ENCODE results near the gene MRPL9.

MRPL9 gene

DNA sequence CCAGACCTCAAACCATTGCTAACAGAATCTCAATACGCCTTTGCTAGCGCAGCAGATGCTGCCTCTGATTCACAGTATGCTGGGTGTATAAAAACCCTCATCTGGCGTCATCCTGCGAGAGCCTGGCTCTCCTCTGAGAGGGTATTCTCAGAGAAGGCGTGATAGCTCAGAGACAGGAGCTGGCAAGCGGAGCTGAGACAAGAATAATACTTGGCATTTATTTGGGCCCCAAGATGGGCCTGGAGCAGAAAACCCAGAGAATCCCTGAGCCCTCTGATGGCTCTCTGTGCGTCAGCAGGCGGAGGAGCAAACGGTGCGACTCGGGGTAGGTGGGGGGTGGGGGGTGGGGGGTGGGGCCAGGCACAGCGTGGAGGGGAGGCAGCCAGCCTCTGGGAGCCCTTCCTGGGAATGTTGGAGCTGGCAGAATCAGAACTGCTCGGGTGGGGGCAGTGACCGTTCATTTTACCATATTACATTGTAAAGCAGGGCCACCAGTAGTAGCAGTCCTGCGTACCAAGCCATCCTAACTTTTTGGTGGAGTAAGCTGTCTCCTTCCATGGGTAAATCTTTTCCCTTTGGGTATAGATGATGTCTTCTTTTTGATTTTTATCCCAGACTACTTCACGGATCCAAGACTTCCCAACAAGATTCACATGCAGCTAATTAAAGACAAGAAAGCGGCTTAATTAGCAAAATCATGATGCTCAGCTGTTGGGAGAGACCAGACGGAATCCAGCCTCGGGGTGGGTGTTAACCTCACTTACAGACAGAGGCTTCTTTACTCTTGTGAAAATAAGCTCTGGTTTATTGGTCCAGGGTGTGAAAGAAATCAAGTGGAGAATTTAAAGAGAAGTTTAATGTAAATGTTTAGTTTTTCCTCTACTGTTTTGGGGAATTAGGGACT lies 34.9 kb downstream of the MRPL9 start:
- Mint-ChIP-seq H3K4me3 (no peak overlapping the region), H3K9me3 (no peaks in the 10 kb centered on the region), H3K27ac (no peak overlapping the region), H3K4me1 (no peaks in the 10 kb centered on the region), H3K27me3 (peaks cover 59% of the 10 kb centered on the region)
- ATAC-seq = no peak
- DNase-seq = no peak

DNA sequence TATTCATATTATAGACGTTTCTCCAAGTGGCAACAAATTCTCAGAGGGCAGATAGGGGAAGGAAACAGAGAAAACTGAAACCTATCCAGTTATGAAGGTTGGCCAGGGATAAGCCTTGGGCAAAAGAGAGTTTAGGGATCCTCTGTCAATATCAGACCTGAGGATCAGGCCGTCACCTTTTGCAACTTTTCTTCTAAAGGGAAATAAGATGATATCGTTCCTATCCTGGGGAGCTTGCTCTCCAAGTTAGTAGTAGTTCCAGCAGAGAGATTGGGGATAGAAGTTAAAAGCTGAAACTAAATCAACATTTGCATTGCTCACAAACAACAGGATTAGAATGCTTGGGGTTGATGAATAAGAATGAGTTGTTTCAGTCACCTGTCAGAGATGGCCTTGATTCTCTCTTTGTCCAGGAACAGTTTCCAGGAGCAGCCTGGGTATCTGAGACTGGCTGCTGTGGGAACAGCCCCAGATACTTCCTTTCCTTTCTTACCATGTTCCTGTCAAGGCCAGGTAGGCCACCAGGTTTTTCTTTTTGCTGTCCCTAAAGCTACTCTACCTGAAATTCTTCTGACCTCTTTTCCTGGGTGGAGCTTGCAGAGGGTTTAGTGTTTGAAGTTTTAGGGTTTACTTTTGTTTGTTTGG lies 39.4 kb downstream of the MRPL9 start:
- H3K4me1 Mint-ChIP-seq = peaks cover 24% of the 10 kb centered on the region
- no peak for DNase-seq

DNA sequence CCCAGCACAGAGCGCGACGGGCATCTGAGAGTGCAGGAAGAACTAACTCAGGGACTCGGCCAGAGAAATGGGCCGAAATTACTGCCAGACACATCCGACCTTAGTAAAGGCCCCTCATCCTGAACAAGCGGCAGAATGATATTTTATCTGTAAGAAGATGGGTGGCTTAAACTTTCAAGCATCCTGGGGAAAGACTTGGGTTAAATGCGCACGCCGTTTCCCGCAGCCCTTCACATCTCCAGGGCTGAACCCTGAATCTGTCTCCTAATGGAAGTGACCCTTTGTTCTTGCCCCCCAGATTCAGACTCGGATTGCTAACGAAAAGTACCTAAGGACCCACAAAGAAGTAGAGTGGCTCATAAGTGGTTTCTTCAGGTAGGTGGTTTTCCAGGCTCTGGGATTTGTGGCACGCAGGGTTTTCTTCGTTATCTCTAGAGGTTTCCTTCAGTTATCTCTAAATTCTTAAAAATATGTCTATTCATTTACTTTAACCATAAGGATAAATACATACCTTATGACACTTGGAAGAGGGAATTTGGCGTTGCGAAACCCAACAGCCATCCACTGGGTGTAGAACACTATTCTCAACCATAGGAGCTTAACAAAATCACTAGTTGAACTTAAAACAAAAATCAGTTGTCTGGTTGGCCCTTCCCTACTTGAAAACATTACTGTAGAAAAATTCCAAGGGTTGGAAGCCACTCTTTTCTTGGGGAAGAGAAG lies 41.3 kb downstream of the MRPL9 start:
- H3K4me1 Mint-ChIP-seq = peaks cover 40% of the 10 kb centered on the region
- no peak overlapping the region for H3K27ac Mint-ChIP-seq
- H3K27me3 Mint-ChIP-seq = peaks cover 99% of the 10 kb centered on the region
- peak overlapping the region; percentile 82 to 92 for H3K4me3 Mint-ChIP-seq
- H3K9me3 Mint-ChIP-seq = no peaks in the 10 kb centered on the region
- ATAC-seq = no peak
- DNase-seq = no peak

More for the DNA sequence above, 39.4 kb downstream of the MRPL9 start:
- Mint-ChIP-seq H3K27me3 (peaks cover 89% of the 10 kb centered on the region), H3K9me3 (no peaks in the 10 kb centered on the region), H3K4me3 (no peak overlapping the region), H3K27ac (no peak overlapping the region)
- no peak for ATAC-seq

DNA sequence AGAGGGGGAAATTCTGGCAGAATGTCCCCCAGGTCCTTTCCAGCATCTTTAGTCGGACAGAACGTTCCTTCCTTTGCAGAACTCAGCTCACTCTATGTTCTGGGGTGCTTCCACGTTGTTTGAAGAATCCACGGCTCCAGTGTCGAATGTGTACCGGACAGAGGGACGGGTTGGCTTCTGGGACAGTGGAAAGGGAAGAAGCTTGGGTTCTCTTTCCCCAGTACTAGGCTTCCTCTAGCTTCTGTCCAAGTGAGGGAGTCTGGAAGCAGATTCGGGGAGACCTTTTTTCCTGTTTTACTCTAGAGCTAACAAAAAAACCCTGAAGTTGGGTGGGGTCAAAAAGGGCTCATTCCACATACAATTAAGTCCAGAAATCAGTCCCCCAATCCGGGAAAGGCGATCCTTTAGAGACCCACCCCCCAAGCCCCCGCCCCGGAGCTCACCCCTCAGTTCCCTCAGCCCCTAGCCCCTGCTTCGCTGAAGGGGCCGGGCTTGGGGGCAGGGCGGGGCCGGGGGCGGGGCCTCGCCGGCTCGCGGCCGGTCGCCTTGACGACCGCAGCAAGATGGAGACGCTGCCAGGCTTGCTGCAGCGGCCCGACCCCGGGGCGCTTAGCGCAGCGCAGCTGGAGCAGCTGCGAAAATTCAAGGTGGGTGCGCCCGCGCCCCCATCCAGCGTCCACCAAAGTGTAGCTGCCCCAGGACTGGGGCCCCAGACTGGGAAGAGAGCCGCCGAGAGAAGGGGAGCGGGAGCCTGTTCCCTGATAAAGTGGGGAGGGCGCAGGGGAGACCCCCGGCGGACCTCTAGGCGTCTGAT lies 42.1 kb downstream of the MRPL9 start, which contains the start of gene RIIAD1:
TSS of gene RIIAD1 (plus strand) at position 549 of the 814 bp plus-strand sequence. CDS start at position 564, 15 bp downstream.
- Mint-ChIP-seq H3K4me1 (peaks cover 43% of the 10 kb centered on the region), H3K27me3 (peaks cover 100% of the 10 kb centered on the region), H3K27ac (peak within 1 kb of the TSS in 1 of 2 donors; percentile 49), H3K9me3 (no peaks in the 10 kb centered on the region), H3K4me3 (peak within 1 kb of the TSS; percentile 82 to 92)
- peak; percentile 25 to 42 for DNase-seq
- ATAC-seq = peak; percentile 83

DNA sequence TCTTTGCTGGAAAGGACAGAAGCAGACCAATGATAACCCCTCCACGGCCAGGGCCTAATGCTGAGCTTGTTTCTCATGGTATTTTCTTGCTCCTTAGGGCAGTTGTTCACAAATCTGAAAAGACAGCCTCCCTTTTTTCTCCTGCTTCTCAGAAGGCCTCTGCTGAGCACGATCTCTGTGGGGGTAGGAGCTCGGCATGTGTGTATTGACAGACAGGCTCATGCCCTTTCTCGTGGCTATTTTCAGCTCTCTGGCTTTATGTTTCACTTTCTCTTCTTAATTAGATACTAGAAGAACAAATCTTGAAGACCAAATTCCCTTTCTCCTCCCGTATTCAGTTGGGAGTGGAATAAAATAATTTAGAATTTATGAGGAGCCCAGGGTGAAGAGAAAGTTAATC lies 42.7 kb downstream of the MRPL9 start:
- ATAC-seq (no peak), DNase-seq (no peak)
- H3K4me1 Mint-ChIP-seq = peaks cover 43% of the 10 kb centered on the region
- H3K9me3 Mint-ChIP-seq = no peaks in the 10 kb centered on the region
- H3K27ac Mint-ChIP-seq = no peak overlapping the region
- H3K27me3 Mint-ChIP-seq = peaks cover 100% of the 10 kb centered on the region
- peak overlapping the region; percentile 73 to 76 for H3K4me3 Mint-ChIP-seq

DNA sequence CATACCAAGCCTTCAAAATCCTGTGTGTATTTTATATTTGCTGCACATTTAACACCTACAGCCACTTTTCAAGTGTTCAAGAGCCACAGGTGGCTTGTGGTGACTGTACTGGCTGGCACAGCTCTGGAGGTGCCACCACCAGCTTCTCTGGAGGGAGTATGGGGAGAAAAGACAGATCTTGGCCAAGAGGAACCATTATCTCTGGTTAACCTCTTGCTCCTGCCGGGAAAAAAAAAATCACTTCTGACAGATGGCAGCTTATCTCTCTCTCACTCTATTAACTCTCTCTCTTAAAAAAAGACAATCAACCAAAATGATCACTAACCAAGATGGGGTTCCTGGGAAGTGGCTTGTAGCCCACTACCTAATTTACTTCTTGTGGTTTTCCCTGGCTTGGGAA lies 43.2 kb downstream of the MRPL9 start:
- H3K27me3 Mint-ChIP-seq = peaks cover 100% of the 10 kb centered on the region
- H3K4me1 Mint-ChIP-seq = peaks cover 43% of the 10 kb centered on the region
- H3K4me3 Mint-ChIP-seq = peak overlapping the region in 1 of 2 donors; percentile 73
- no peak for ATAC-seq
- no peak overlapping the region for H3K27ac Mint-ChIP-seq
- DNase-seq = no peak
- no peaks in the 10 kb centered on the region for H3K9me3 Mint-ChIP-seq

DNA sequence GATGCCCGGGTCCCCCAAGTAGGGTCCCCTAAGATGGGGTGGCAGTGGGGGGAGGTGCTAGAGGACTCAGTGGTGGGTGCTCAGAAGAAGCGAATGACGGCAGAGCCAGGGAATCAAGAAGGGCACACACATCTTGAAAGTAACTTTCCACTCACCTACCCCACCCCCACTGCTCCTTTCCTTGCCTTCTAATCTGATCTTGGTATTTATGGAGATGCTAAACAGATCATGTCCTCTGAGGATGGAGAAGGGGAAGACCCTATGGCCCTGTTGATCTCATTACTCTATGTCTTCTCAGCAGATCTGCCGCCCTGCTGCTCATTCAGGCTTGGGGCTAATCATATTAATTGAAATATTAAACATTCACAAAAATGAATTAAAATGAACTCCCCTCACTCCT lies 44.6 kb downstream of the MRPL9 start:
- ATAC-seq (no peak), DNase-seq (no peak)
- Mint-ChIP-seq H3K4me3 (no peak overlapping the region), H3K9me3 (no peaks in the 10 kb centered on the region), H3K4me1 (peaks cover 43% of the 10 kb centered on the region), H3K27ac (no peak overlapping the region), H3K27me3 (peaks cover 97% of the 10 kb centered on the region)

DNA sequence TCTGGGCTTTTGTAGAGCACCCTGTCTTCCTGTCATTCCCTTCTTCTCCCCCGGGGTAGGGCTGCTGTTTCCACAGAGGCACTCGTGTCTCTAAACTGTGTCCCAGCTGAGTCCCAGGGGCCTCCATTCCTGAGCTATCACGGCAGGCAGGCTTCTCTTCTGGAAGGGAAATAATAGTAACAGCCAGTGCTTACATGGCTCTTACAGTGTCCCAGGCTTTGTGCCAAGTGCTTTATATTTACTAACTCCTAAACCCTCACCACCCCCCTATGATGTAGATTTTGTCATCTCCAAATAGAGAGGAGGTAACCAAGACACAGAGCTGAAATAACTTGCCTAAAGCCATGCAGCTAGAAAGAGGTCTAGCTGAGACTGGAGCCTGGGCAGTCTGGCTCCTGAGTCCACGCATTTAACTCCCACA lies 45.3 kb downstream of the MRPL9 start:
- Mint-ChIP-seq H3K4me1 (peaks cover 43% of the 10 kb centered on the region), H3K9me3 (no peaks in the 10 kb centered on the region), H3K4me3 (no peak overlapping the region), H3K27me3 (peaks cover 90% of the 10 kb centered on the region), H3K27ac (no peak overlapping the region)
- DNase-seq (no peak), ATAC-seq (no peak)

DNA sequence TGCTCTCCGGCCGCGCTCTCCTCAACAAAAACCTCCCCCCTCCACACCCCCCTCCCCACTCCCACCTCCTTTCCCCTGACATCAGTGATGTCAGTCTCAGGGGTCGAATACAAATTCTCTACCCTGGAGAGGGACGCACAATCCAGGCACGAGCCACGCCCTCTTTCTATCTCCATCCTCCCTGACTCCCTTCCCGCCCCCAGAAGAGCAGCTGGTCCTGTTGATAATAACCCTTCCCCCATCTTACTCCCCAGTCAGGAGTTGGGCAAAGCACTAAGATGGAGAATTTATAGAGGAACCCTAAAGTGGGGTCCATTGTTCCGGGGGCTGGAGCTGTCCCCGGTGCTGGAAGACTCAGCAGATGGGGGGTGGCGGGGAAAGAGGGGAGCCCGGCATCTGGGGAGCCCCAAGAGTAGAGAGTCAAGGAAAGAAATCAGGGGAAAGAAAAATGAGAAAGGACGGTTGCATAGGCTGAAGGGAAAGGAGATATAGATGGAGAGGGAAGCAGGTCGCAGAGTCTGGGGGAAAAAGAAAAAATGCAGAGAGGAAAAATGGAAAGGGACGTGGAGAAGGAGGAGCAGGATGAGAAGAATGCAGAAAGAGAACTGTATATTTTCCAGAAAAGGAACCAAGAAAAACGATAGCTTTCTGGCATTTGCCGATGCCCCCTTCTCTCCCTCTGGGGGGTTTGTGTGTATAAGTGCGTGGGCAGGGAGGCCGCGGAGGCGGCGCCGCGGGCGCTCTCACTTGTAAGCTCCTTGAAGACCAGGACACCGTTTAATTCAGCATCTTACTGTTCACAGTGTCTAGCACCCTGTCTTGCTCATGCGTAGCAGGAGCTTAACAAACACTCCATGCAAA lies 46.3 kb downstream of the MRPL9 start, which contains the start of gene CELF3:
TSS of gene CELF3 (minus strand) at position 33 of the 861 bp plus-strand sequence. CDS start 783 bp downstream, outside the sequence.
- Mint-ChIP-seq H3K4me1 (peaks cover 42% of the 10 kb centered on the region), H3K27me3 (peaks cover 80% of the 10 kb centered on the region), H3K4me3 (peak within 1 kb of the TSS; percentile 27 to 82), H3K27ac (peak within 1 kb of the TSS in 1 of 2 donors; percentile 6), H3K9me3 (no peaks in the 10 kb centered on the region)
- ATAC-seq (no peak), DNase-seq (peak in 1 of 2 donors; percentile 21)

DNA sequence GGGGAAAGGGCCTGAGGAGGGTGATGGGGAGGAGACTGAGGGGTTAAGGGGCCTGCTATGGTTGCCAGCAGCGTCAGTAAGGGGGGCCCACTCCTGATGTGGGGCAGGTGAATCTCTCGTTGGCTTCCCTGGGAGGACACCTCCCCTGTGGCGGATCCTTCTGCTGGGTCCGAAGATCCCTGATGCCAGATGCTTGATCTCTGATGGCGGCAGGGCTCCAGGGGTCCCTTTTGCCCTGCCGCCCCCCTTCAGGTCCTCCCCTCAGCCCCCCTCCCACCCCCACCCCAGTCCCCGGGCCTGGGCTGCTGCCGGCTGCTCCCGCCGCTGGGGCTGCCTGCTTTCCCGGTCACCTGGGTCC lies 46.9 kb downstream of the MRPL9 start:
- H3K4me3 Mint-ChIP-seq = peak overlapping the region in 1 of 2 donors; percentile 72
- no peak overlapping the region for H3K27ac Mint-ChIP-seq
- ATAC-seq = no peak
- no peak for DNase-seq
- peaks cover 74% of the 10 kb centered on the region for H3K27me3 Mint-ChIP-seq
- peaks cover 35% of the 10 kb centered on the region for H3K4me1 Mint-ChIP-seq
- H3K9me3 Mint-ChIP-seq = no peaks in the 10 kb centered on the region

DNA sequence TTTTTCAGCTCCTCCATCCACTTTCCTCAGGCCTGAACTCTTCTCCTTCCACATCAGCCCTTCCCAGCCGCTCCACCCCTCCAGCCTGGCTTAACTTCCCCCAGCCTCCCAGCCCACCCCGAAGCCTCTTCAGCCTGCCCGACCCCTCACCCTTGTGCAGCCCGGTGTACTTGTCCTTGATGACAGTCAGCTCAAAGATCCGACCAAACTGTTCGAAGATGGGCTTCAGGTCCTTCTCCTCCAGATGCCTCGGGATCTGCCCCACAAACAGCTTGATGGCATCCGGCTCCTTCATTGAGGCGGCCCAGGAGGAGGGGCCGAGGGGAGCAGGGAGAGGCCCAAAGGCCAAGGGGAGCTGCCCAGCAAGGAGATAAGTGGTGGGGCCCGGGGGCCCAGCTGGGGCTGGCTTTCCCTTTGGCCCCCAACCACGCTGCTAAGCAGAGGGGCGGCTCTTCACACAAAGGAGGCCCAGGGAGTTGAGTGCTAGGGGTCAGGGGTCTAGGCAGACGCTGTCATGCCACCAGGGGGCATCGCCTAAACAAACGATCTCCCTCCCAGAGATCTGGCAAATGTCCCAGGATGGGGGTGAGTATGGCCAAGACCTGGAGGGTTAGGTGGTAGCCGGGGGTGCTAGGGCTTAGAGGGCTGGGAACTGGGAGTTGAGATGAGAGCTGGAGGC lies 47.4 kb downstream of the MRPL9 start:
- DNase-seq (no peak), ATAC-seq (peak; percentile 6)
- Mint-ChIP-seq H3K27me3 (peaks cover 69% of the 10 kb centered on the region), H3K27ac (no peak overlapping the region), H3K4me3 (peak overlapping the region in 1 of 2 donors; percentile 72), H3K9me3 (no peaks in the 10 kb centered on the region), H3K4me1 (peaks cover 30% of the 10 kb centered on the region)

DNA sequence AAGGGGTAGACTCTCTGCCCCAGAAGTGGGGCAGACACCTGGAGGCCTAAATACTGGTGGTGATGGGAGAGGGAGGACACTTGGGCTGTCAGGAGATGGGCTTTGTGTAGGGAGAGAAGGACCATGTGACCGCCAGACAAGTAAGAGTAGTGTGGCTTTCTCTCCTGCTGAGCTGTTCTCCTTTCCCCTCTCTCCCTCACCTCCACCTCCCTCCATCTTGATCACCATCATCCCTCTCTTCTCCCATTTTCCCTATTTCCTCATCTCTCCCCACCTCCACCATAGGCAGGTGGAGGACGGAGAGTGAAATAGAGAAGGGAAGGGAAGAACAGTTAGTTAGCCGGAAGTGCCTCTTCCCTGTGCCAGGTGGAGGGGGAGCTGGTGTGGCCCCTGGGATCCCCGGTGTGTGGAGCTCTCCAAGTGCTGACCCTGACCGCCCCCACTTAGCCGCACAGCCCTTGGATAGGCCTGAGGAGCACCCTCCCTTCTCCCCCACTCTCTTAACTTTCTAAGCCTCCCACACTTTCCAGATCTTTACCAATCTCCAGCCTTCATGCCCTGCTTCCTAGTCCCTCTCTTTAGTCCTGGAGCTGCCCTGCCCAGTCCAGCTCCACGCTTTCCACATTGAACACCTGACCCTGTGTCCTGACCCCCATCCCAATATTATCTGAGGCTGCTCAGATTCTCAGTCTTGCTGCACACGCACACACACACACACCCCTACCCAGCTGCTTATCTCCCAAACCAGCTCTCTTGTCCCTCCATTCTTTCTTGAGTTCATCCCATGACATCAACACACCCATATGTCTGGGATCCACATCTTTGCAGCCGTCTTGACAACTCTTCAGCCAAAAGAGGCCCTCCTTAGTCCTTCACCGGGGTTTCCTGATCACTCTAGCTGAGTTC lies 48.2 kb downstream of the MRPL9 start:
- ATAC-seq = no peak
- Mint-ChIP-seq H3K9me3 (no peaks in the 10 kb centered on the region), H3K27me3 (peaks cover 61% of the 10 kb centered on the region), H3K27ac (no peak overlapping the region), H3K4me3 (no peak overlapping the region), H3K4me1 (peaks cover 22% of the 10 kb centered on the region)
- DNase-seq = no peak

DNA sequence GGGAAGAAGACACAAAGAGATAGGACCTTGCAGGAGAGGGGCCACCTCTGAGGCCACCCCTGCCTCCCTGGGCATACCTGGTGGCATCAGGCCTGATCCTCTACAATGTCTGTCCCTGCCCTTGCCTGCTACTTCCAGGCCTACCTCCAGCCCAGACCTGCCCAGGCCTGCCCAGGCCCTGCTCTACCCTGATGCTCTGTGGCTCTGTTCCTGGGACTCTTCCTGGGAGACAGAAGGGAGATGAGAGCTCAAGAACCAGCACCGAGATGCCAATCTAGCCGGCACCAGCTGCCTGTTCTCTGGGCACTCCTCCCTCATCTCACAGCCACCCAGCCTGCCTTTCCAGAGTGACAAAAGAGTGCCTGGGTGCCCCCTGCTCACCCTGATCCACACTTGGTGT lies 49.4 kb downstream of the MRPL9 start:
- ATAC-seq (no peak), DNase-seq (no peak)
- Mint-ChIP-seq H3K9me3 (no peaks in the 10 kb centered on the region), H3K27ac (no peak overlapping the region), H3K4me3 (no peak overlapping the region), H3K4me1 (peaks cover 19% of the 10 kb centered on the region), H3K27me3 (peaks cover 49% of the 10 kb centered on the region)
